SJCRH30 (cell line): ENCODE data around the gene VANGL1. TPM values are rescaled to one million over a fixed set of nuclear protein-coding genes. Genes with fewer than 3 reads are reported as not detected.

Experiments used
- DNase-seq, 2 experiments: peaks; one replicate each; pipeline ENCODE4 v3.0.0-alpha.2; 2015 to 2020
- H3K27ac ChIP-seq: fragments of 250-450 bp; sonication (Bioruptor Pico); 2 replicates; pipeline ENCODE4 v1.5.1; 2020; ENCODE audit warnings: mild to moderate bottlenecking, moderate library complexity
- H3K27me3 ChIP-seq: fragments of 250-450 bp; sonication (Bioruptor Pico); 2 replicates; pipeline ENCODE4 v1.5.1; 2020; ENCODE audit warnings: mild to moderate bottlenecking, moderate library complexity
- H3K36me3 ChIP-seq: fragments of 250-450 bp; sonication (Bioruptor Pico); 2 replicates; pipeline ENCODE4 v1.5.1; 2020; ENCODE audit warnings: mild to moderate bottlenecking, moderate library complexity
- H3K4me1 ChIP-seq: fragments of 250-450 bp; sonication (Bioruptor Pico); 2 replicates; pipeline ENCODE4 v1.5.1; 2020; ENCODE audit warnings: mild to moderate bottlenecking, moderate library complexity
- H3K4me3 ChIP-seq: fragments of 250-450 bp; sonication (Bioruptor Pico); 2 replicates; pipeline ENCODE4 v1.5.1; 2020; ENCODE audit warnings: mild to moderate bottlenecking, moderate library complexity
- H3K9me3 ChIP-seq: fragments of 250-450 bp; sonication (Bioruptor Pico); replicated peaks from 2 replicates; pipeline ENCODE4 v1.5.1; 2020; ENCODE audit warnings: mild to moderate bottlenecking, moderate library complexity
- total RNA-seq: library from RNA; depleted of rRNA; stranded (reverse); fragments of >200 nt; shearing (Covaris generic); gene quantifications from 2 replicates; pipeline ENCODE4 v1.2.3, GENCODE V29; 2014

VANGL1 gene
- total RNA-seq, 1 experiment from 2014 or later = 16.2 TPM

- peaks cover 25% of the 10 kb centered on the region for H3K36me3 ChIP-seq
- 0 out of 2 replicates have a peak, but pooled peaks cover 4% of the 10 kb centered on the region for H3K9me3 ChIP-seq
- peak overlapping the region; percentile 25 for H3K27ac ChIP-seq
- no peak overlapping the region for H3K4me3 ChIP-seq
- H3K27me3 ChIP-seq = no peaks in the 10 kb centered on the region
- peak; percentile 37 to 54 for DNase-seq
- peaks cover 35% of the 10 kb centered on the region for H3K4me1 ChIP-seq
These were observed 26.8 kb downstream of the VANGL1 start for GRCh38 chr1:115668579-115668978.

- DNase-seq = peak; percentile 39 to 69
- no peaks in the 10 kb centered on the region for H3K27me3 ChIP-seq
- H3K4me1 ChIP-seq = peaks cover 38% of the 10 kb centered on the region
- peaks cover 21% of the 10 kb centered on the region for H3K36me3 ChIP-seq
- H3K4me3 ChIP-seq = no peak overlapping the region
- 0 out of 2 replicates have a peak, but pooled peaks cover 4% of the 10 kb centered on the region for H3K9me3 ChIP-seq
- H3K27ac ChIP-seq = peak overlapping the region; percentile 25
These were observed 27.4 kb downstream of the VANGL1 start for GRCh38 chr1:115669002-115669673.

DNA sequence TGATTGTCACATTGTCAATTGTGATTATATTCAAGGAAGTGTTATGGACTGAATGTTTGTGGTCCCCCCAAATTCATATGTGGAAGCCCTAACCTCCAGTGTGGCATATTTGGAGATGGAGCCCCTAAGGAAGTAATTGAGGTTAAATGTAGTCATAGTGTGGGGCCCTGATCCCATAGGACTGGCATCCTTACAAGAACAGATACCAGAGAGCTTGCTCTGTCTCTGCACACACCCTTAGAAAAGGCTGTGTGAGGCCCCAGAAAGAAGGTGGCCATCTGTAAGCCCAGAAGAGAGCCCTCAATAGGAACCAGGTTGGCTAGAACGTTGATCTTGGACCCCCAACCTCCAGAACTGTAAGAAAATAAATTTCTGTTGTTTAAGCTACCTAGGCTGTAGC, 28.1 kb downstream of the VANGL1 start:
- no peak for DNase-seq
- Histone ChIP-seq H3K4me1 (peaks cover 38% of the 10 kb centered on the region), H3K9me3 (0 out of 2 replicates have a peak, but pooled peaks cover 4% of the 10 kb centered on the region), H3K4me3 (no peak overlapping the region), H3K36me3 (peaks cover 14% of the 10 kb centered on the region), H3K27me3 (no peaks in the 10 kb centered on the region), H3K27ac (peak overlapping the region; percentile 72)

- Histone ChIP-seq H3K4me1 (peaks cover 38% of the 10 kb centered on the region), H3K4me3 (no peak overlapping the region; the same call in 1 of the 2 replicates), H3K27me3 (no peaks in the 10 kb centered on the region), H3K27ac (peak overlapping the region; percentile 72), H3K36me3 (peaks cover 7% of the 10 kb centered on the region), H3K9me3 (0 out of 2 replicates have a peak, but pooled peaks cover 4% of the 10 kb centered on the region)
- DNase-seq = peak; percentile 89 to 94
These were observed 28.9 kb downstream of the VANGL1 start for GRCh38 chr1:115670476-115671175.

GRCh38 chr1:115671176-115671934, 29.6 kb downstream of the VANGL1 start:
- peak; percentile 29 to 54 for DNase-seq
- Histone ChIP-seq H3K36me3 (peaks cover 5% of the 10 kb centered on the region), H3K4me3 (no peak overlapping the region), H3K4me1 (peaks cover 43% of the 10 kb centered on the region), H3K27ac (peak overlapping the region; percentile 72), H3K9me3 (0 out of 2 replicates have a peak, but pooled peaks cover 4% of the 10 kb centered on the region), H3K27me3 (no peaks in the 10 kb centered on the region)

DNA sequence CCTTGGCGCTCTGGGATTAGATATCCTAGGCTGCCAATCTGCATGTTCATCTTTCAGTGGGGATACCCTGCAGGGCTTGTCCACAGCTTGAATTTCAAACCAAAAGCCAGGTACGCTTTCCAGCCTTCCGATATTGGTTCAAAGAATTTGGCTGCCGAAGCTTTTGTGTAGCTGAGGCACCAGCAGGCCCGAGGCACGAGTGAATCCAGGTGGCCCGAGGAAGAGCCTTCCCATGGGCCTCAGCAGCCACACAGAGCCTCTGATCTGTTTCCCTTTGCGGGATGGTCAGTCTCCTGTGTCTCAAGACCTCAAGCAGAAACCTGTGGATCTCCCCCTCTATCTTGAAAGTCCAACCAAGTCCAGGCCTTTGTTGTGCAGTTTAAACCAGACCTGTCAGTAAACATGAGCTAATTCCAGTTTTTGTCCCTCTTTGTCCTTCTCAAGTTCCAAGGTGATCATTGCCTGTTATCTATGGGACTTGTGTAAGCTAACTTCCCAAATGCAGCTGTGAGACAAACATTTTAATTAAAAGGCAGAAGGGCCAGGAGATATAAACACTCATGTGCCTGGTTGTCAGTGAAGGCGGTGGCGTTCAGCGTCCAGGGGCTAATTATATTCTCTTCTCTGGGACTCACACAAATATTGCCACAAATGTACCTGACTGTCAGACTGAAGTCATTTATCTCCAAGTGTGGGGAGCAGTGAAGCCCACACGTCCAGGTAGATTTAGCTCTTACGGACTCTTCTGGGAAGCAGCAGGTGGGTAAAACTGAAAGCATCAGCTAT, 30.6 kb downstream of the VANGL1 start:
- H3K36me3 ChIP-seq = peaks cover 5% of the 10 kb centered on the region; the same call in 1 of the 2 replicates
- H3K4me1 ChIP-seq = peaks cover 54% of the 10 kb centered on the region
- H3K27ac ChIP-seq = no peak overlapping the region
- no peak for DNase-seq
- H3K4me3 ChIP-seq = no peak overlapping the region
- 0 out of 2 replicates have a peak, but pooled peaks cover 4% of the 10 kb centered on the region for H3K9me3 ChIP-seq
- H3K27me3 ChIP-seq = no peaks in the 10 kb centered on the region

- peaks cover 28% of the 10 kb centered on the region for H3K4me1 ChIP-seq
- H3K36me3 ChIP-seq = no peaks in the 10 kb centered on the region
- no peak overlapping the region for H3K4me3 ChIP-seq
- H3K27ac ChIP-seq = no peak overlapping the region; the same call in 1 of the 2 replicates
- H3K9me3 ChIP-seq = no peaks in the 10 kb centered on the region
- peak in 1 of 2 experiments; percentile 20 for DNase-seq
- no peaks in the 10 kb centered on the region for H3K27me3 ChIP-seq
These were observed 34.9 kb downstream of the VANGL1 start for GRCh38 chr1:115676498-115677181.

GRCh38 chr1:115677182-115677555, 35.4 kb downstream of the VANGL1 start:
- no peaks in the 10 kb centered on the region for H3K36me3 ChIP-seq
- peak; percentile 51 to 73 for DNase-seq
- no peaks in the 10 kb centered on the region for H3K27me3 ChIP-seq
- peaks cover 25% of the 10 kb centered on the region for H3K4me1 ChIP-seq
- H3K27ac ChIP-seq = peak overlapping the region; percentile 35; the same call in 1 of the 2 replicates
- no peak overlapping the region for H3K4me3 ChIP-seq
- no peaks in the 10 kb centered on the region for H3K9me3 ChIP-seq

- Histone ChIP-seq H3K9me3 (no peaks in the 10 kb centered on the region), H3K36me3 (no peaks in the 10 kb centered on the region), H3K27me3 (no peaks in the 10 kb centered on the region), H3K27ac (peak overlapping the region; percentile 35; the same call in 1 of the 2 replicates), H3K4me3 (no peak overlapping the region), H3K4me1 (peaks cover 25% of the 10 kb centered on the region)
- DNase-seq = peak in 1 of 2 experiments; percentile 34
These were observed 35.8 kb downstream of the VANGL1 start for GRCh38 chr1:115677565-115677964.

DNA sequence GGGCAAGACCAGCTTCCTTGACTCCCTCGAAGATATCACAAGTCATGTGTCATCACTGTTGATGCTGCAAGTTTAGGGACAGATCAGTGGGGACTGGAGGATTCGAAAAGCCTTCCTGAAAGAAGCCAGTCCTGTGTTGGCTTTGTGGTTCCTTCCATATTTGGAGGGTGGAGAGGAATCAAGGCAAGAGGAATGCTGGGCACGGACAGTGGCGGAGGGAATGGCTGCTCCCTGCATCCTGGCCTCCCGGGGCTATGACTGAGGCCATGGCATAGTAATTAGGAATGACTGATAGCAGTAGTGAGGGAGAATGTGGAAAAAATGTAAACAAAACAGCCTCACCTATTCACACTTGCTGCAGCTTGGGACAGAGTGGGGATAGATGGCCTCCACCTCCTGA, 36.4 kb downstream of the VANGL1 start:
- DNase-seq = no peak
- H3K27me3 ChIP-seq = no peaks in the 10 kb centered on the region
- no peaks in the 10 kb centered on the region for H3K36me3 ChIP-seq

GRCh38 chr1:115679141-115679611, 37.4 kb downstream of the VANGL1 start:
- Histone ChIP-seq H3K4me1 (peaks cover 22% of the 10 kb centered on the region), H3K9me3 (no peaks in the 10 kb centered on the region), H3K36me3 (no peaks in the 10 kb centered on the region; the same call in 1 of the 2 replicates), H3K27ac (no peak overlapping the region), H3K27me3 (no peaks in the 10 kb centered on the region), H3K4me3 (no peak overlapping the region)
- DNase-seq = no peak

More for the DNA sequence above, 36.4 kb downstream of the VANGL1 start:
- no peak overlapping the region for H3K27ac ChIP-seq
- peaks cover 25% of the 10 kb centered on the region for H3K4me1 ChIP-seq
- no peak overlapping the region for H3K4me3 ChIP-seq
- no peaks in the 10 kb centered on the region for H3K9me3 ChIP-seq

GRCh38 chr1:115680730-115681111, 39.0 kb downstream of the VANGL1 start:
- Histone ChIP-seq H3K4me1 (peaks cover 22% of the 10 kb centered on the region), H3K9me3 (no peaks in the 10 kb centered on the region), H3K27ac (no peak overlapping the region), H3K27me3 (no peaks in the 10 kb centered on the region), H3K36me3 (peaks cover 4% of the 10 kb centered on the region; the same call in 1 of the 2 replicates), H3K4me3 (no peak overlapping the region)
- DNase-seq = no peak

DNA sequence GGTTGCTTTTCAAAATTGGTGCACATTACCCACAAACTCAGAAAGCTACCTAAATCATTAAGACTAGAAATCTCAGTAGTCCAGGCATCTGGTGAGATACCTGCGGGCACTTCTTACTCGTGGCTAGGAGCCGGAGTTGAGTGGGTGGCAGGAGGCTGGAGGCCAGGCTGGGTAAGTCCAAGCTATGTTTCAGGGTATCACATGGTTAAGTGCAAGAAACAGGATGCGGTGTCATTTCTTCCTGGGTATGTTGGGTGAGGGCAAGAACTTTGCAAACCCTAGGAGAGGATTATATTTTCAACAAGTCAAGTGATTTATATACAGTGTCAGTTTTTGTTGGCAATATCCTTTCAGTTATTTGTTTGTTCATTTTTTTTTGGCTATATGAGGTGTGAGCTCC, 41.0 kb downstream of the VANGL1 start:
- no peaks in the 10 kb centered on the region for H3K27me3 ChIP-seq
- H3K4me1 ChIP-seq = peaks cover 2% of the 10 kb centered on the region; the same call in 1 of the 2 replicates
- DNase-seq = no peak
- no peak overlapping the region for H3K4me3 ChIP-seq
- H3K9me3 ChIP-seq = no peaks in the 10 kb centered on the region
- H3K36me3 ChIP-seq = peaks cover 7% of the 10 kb centered on the region; the same call in 1 of the 2 replicates
- H3K27ac ChIP-seq = no peak overlapping the region
